GM06990 (cell line): Measurements from ENCODE around the gene COPE.

ENCODE experiments used
- DNase-seq: peaks from one replicate; pipeline ENCODE4 v3.0.0-alpha.2; 2011; ENCODE audit not compliant: insufficient read length; ENCODE audit errors: extremely low read depth
- H3K27me3 ChIP-seq: replicated peaks from 2 replicates; pipeline ENCODE4 v1.6.0; 2011; ENCODE audit warnings: low read length; ENCODE audit not compliant: control insufficient read depth, insufficient read depth
- H3K36me3 ChIP-seq: 2 replicates; pipeline ENCODE4 v1.5.1; 2011; ENCODE audit warnings: low read length; ENCODE audit not compliant: control insufficient read depth, insufficient read depth
- H3K4me3 ChIP-seq: replicated peaks from 2 replicates; pipeline ENCODE4 v1.5.1; 2011; ENCODE audit warnings: low read depth, mild to moderate bottlenecking, control low read depth, low read length
- TF ChIP-seq, protein P1 (sequence below): IDR thresholded peaks from 2 replicates; pipeline ENCODE4 v1.5.1; 2011; ENCODE audit warnings: low read length, control low read depth, mild to moderate bottlenecking, inconsistent platforms; ENCODE audit not compliant: insufficient read depth, poor library complexity, severe bottlenecking

Gene COPE

DNA sequence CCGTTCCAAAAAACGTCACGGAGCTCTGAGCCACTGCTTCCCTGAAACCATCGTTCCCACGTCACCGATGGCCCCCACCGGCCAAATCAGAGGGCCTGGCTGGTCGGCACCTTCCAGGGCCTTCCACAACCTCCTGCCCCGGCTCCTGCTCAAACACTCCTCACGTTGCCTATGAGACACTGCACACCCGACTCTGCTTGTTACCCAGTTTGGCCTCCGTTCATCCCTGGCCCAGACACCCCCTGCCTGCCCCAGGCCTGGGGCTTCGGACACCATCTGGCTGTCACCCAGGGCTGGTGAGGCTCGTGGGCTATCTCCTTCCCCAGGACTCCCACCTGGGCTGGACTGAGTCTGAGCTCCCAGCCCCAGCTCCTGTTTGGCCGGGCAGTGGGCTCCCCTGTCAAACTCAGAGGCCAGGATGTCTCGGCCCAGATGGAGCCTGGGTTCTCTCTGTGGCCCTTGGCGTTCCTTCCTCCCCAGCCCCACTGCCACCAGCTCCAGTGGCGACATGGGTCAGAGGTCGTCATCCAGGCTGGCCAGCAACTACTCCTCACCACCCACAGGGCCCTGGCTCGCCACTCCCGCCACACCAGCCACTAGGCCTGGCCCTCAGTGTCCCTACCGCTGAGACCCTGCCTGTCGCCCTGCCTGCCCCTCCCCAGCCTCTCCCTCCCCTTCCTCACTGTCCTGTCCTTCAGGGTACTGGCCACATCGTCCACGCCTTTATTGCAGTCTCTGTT lies 41.0 kb downstream of the COPE start:
- no peak overlapping the region for H3K4me3 ChIP-seq
- no peaks in the 10 kb centered on the region for H3K27me3 ChIP-seq
- TF ChIP-seq, protein P1, sequence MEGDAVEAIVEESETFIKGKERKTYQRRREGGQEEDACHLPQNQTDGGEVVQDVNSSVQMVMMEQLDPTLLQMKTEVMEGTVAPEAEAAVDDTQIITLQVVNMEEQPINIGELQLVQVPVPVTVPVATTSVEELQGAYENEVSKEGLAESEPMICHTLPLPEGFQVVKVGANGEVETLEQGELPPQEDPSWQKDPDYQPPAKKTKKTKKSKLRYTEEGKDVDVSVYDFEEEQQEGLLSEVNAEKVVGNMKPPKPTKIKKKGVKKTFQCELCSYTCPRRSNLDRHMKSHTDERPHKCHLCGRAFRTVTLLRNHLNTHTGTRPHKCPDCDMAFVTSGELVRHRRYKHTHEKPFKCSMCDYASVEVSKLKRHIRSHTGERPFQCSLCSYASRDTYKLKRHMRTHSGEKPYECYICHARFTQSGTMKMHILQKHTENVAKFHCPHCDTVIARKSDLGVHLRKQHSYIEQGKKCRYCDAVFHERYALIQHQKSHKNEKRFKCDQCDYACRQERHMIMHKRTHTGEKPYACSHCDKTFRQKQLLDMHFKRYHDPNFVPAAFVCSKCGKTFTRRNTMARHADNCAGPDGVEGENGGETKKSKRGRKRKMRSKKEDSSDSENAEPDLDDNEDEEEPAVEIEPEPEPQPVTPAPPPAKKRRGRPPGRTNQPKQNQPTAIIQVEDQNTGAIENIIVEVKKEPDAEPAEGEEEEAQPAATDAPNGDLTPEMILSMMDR, result no peak
- no peaks in the 10 kb centered on the region for H3K36me3 ChIP-seq
- no peak for DNase-seq

DNA sequence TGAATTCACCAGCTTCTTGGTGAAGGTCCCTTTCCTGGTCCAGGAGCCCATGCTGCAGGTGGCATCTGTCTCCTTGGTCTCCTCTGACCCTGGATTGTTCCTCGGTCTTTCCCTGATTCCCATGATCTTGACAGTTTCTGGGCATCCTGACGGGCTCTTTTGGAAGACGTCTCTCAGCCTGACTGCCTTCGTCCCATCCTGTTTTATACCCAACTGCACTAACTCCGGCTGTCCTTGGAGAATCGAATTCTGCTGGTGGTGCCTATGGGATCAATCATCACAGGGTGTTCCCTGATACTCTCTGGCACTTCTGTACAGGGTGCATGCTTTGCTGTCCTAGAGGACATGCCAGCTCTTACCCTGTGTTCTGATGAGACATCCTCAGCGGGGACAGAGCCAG lies 42.3 kb downstream of the COPE start:
- Histone ChIP-seq H3K36me3 (no peaks in the 10 kb centered on the region), H3K4me3 (no peak overlapping the region), H3K27me3 (no peaks in the 10 kb centered on the region)
- DNase-seq, result no peak
- TF ChIP-seq, protein P1, result no peak

DNA sequence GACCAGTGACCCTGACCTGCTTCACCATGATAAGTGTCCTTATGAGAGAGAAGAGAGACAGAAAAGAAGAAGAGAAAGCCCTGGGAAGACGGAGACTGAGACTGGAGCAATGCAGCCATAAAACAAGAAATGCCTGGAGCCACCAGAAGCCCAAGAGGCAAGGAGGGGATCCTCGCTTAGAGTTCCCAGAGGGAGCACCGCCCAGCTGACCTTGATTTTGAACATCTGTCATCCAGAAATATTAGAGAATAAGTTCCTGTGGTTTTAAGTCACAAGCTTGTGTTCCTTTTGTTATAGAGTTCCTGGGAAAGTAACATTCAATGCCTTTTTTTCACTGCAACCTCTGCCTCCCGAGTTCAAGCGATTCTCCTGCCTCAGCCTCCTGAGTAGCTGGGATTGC lies 43.5 kb downstream of the COPE start:
- Histone ChIP-seq H3K27me3 (no peaks in the 10 kb centered on the region), H3K36me3 (no peaks in the 10 kb centered on the region), H3K4me3 (no peak overlapping the region)
- DNase-seq, result no peak
- TF ChIP-seq, protein P1, result no peak

DNA sequence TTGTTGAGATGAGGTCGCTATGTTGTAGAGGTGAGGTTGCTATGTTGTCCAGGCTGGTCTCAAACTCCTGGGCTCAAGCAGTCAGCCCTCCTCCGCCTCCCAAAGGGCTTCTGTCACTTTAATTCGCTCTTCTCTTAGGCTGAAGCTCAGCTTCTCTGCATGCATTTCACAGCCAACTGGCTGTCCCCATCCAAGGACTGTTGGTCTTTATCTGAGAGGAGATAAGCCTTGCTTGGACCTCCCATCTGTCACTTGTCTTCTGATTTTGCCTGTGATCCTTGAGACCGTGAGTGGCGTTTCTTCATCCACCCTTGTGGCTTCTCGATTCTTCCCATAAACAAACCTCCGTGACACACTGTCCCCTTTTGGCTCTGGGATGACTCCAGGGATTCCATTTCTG lies 47.6 kb downstream of the COPE start:
- TF ChIP-seq, protein P1, result no peak
- Histone ChIP-seq H3K27me3 (no peaks in the 10 kb centered on the region), H3K36me3 (peaks cover 12% of the 10 kb centered on the region), H3K4me3 (no peak overlapping the region)
- no peak for DNase-seq

DNA sequence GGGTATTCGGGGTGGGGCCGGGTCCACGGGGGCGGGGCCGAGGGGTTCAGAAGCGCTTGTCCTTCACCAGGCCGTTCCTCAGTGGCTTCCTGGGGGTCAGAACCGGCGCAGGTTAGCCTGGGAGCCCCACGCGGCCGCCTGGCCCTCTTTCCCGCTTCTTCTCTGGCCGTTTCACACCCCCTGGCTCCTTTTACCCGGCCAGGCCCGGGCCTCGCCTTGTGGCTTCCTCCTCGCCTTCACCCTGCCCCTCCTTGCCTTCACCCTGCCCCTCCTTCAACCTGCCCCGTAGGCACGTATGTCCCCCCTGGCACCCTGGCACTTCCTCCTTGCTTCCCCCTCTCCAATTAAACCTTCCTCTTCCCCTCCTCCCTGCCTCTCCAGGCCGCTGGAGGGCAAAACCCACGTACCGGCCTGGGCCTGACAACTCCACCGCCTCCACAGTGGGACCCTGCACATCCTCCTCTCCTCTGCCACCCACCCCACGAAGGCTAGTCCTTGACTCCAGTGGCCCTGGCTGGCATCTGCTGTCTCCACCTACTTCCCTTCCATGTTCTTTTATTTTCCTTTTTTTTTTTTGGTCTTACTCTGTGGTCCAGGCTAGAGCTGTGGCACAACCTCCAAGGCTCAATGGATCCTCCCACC lies 48.5 kb downstream of the COPE start:
- Histone ChIP-seq H3K36me3 (peaks cover 17% of the 10 kb centered on the region), H3K27me3 (no peaks in the 10 kb centered on the region), H3K4me3 (no peak overlapping the region)
- DNase-seq, result no peak
- TF ChIP-seq, protein P1, result no peak
